K562 (cell line): ENCODE data around the gene CCDC32. TPM values are rescaled to one million over a fixed set of nuclear protein-coding genes. Genes with fewer than 3 reads are reported as not detected.
"Not testable (repeated sequence)": the region's sequence is repeated elsewhere in the genome, so short reads cannot be mapped to it uniquely, and the experiment has no call there.

ENCODE experiments used
- ATAC-seq: fragments of 200-7000 bp; cut with Tn5 transposase; 3 replicates; pipeline ENCODE4 v1.9.1; 2020; ENCODE audit warnings: moderate library complexity
- BruUV-seq: library from RNA; stranded (reverse); fragments of 400-500 nt; replicated peaks from 2 replicates; lab custom pipeline; 2021; lab: Mats Ljungman, UMichigan
- CTCF ChIA-PET: fragments of 300-600 bp; formaldehyde crosslinking; extraction: SDS; loops from one replicate; lab custom pipeline; 2021; ENCODE audit warnings: low intra/inter-chr PET ratio; lab: Yijun Ruan, JAX
- POLR2A ChIA-PET: fragments of 300-600, 350-650 bp; sonication (Branson Sonifier 250); formaldehyde crosslinking; extraction: SDS; loops from one replicate; lab custom pipeline; 2021; ENCODE audit warnings: antibody characterized with exemption, inconsistent platforms; lab: Yijun Ruan, JAX
- DNase-seq, 4 experiments: peaks; one replicate each; pipeline versions ENCODE4 v3.0.0 to v3.0.0-alpha.2; 2011 to 2018; ENCODE audit warnings: low spot score in 3 of 4, mixed read lengths in 3 of 4; ENCODE audit errors: extremely low read depth in 1 of 4
- FAIRE-seq: peaks from 2 replicates; lab custom pipeline; 2011; peaks lifted over from hg19 to GRCh38; lab: Jason Lieb, UNC
- H2AFZ ChIP-seq: 2 replicates; pipeline ENCODE4 v1.6.0; 2011; ENCODE audit warnings: low read depth, low read length, control low read depth, inconsistent platforms
- H3K27ac ChIP-seq: fragments of 200-600 bp; 3 replicates; pipeline ENCODE4 v1.8.0; 2011; ENCODE audit warnings: low read depth, mild to moderate bottlenecking, control low read depth, inconsistent platforms, low read length, moderate library complexity, mixed read lengths; ENCODE audit errors: extremely low read depth
- H3K27me3 ChIP-seq, 2 experiments: fragments of 300-600 bp in 1 of 2; 2 replicates in 1 of 2; 3 replicates in 1 of 2; pipeline versions ENCODE4 v1.6.0 to v1.8.0; 2011; ENCODE audit warnings: inconsistent platforms in 2 of 2, low read length in 2 of 2, mild to moderate bottlenecking in 1 of 2, mixed read lengths in 1 of 2, moderate library complexity in 1 of 2; ENCODE audit not compliant: control insufficient read depth in 2 of 2, insufficient read depth in 2 of 2
- H3K36me3 ChIP-seq: fragments of 300-600 bp; 3 replicates; pipeline ENCODE4 v1.8.0; 2011; ENCODE audit warnings: mild to moderate bottlenecking, low read length, inconsistent platforms; ENCODE audit not compliant: control insufficient read depth, insufficient read depth
- H3K4me1 ChIP-seq, 2 experiments: fragments of 200-600 bp in 1 of 2; replicated peaks in 1 of 2; 2 replicates in 1 of 2; 3 replicates in 1 of 2; pipeline versions ENCODE4 v1.5.1 to v1.8.0; 2011; ENCODE audit warnings: inconsistent platforms in 2 of 2, low read length in 2 of 2, mild to moderate bottlenecking in 1 of 2, mixed read lengths in 1 of 2, moderate library complexity in 1 of 2; ENCODE audit not compliant: control insufficient read depth in 2 of 2, insufficient read depth in 2 of 2
- H3K4me2 ChIP-seq: 2 replicates; pipeline ENCODE4 v1.6.1; 2011; ENCODE audit warnings: low read length, control low read depth, inconsistent platforms, mixed read lengths; ENCODE audit not compliant: insufficient read depth
- H3K4me3 ChIP-seq: fragments of 200-600 bp; sonication (generic), shearing (Covaris generic); 2 replicates; pipeline ENCODE4 v1.5.1; 2016; ENCODE audit warnings: control low read depth, inconsistent platforms
- H3K79me2 ChIP-seq: fragments of 200-600 bp; 3 replicates; pipeline ENCODE4 v1.8.0; 2011; ENCODE audit warnings: low read length, inconsistent platforms; ENCODE audit not compliant: control insufficient read depth, insufficient read depth
- H3K9ac ChIP-seq, 2 experiments: 2 replicates each; pipeline versions ENCODE4 v1.6.0 to v1.6.1; 2011; ENCODE audit warnings: low read depth in 2 of 2, low read length in 2 of 2, control low read depth in 1 of 2, inconsistent platforms in 1 of 2, mild to moderate bottlenecking in 1 of 2, mixed read lengths in 1 of 2; ENCODE audit not compliant: insufficient read depth in 1 of 2
- H3K9me1 ChIP-seq: one replicate; pipeline ENCODE4 v1.6.0; 2011; ENCODE audit warnings: inconsistent platforms, mild to moderate bottlenecking, low read length, moderate library complexity; ENCODE audit not compliant: control insufficient read depth, insufficient read depth
- H3K9me3 ChIP-seq: replicated peaks from 2 replicates; pipeline ENCODE4 v1.5.1; 2011; ENCODE audit warnings: low read depth, low read length, inconsistent platforms; ENCODE audit not compliant: control insufficient read depth, insufficient read depth
- H4K20me1 ChIP-seq: replicated peaks from 2 replicates; pipeline ENCODE4 v1.6.1; 2011; ENCODE audit warnings: low read length, inconsistent platforms, mixed read lengths; ENCODE audit not compliant: control insufficient read depth, insufficient read depth
- HNRNPH1 ChIP-seq: fragments of 200-400 bp; formaldehyde crosslinking; optimal IDR thresholded peaks from 2 replicates; pipeline ENCODE3; 2017; ENCODE audit warnings: low read depth, mild to moderate bottlenecking, low read length, moderate library complexity
- LARP7 ChIP-seq: fragments of 450-650 bp; IDR thresholded peaks from 2 replicates; pipeline ENCODE4 v1.6.1; 2016
- MCM3 ChIP-seq: fragments of 450-650 bp; IDR thresholded peaks from 2 replicates; pipeline ENCODE4 v1.6.1; 2016
- MXI1 ChIP-seq: IDR thresholded peaks from 2 replicates; pipeline ENCODE4 v1.6.1; 2011; ENCODE audit warnings: low read depth, mild to moderate bottlenecking, improper control_type of control experiment, low read length
- SP2 ChIP-seq: IDR thresholded peaks from 2 replicates; pipeline ENCODE4 v1.6.1; 2011; ENCODE audit warnings: mild to moderate bottlenecking, low read depth, low read length, moderate library complexity; ENCODE audit not compliant: poor library complexity, severe bottlenecking; ENCODE audit errors: extremely low read depth
- ZFP36 ChIP-seq: fragments of 150-350 bp; IDR thresholded peaks from 2 replicates; pipeline ENCODE4 v1.6.1; 2018; ENCODE audit warnings: low read length, low read depth; ENCODE audit not compliant: partially characterized antibody
- ZNF57 ChIP-seq: fragments of 450-650 bp; formaldehyde crosslinking; IDR thresholded peaks from 2 replicates; pipeline ENCODE4 v1.4.0; 2020; ENCODE audit warnings: mild to moderate bottlenecking, moderate library complexity
- WGBS: fragments of 100-300 bp; shearing (Covaris generic); methylation state at CpG from one replicate; pipeline ENCODE4 v1.1.6; 2016; ENCODE audit warnings: low coverage, mixed read lengths; ENCODE audit not compliant: insufficient coverage; ENCODE audit errors: missing lambda C conversion rate; 5-methylcytosine and 5-hydroxymethylcytosine counted together
- in situ Hi-C: fragments of 300-500 bp; cut with MboI; formaldehyde crosslinking; loops from 4 replicates; pipeline ENCODE4 v1.15.0; 2018; ENCODE audit warnings: inconsistent platforms, mixed read lengths
- intact Hi-C: fragments of 100-400 bp; cut with micrococcal nuclease; formaldehyde crosslinking; loops from 2 replicates; pipeline ENCODE4 v1.14.2; 2022
- polyA plus RNA-seq, 8 experiments: library from polyadenylated mRNA; depleted of rRNA in 4 of 8; stranded (reverse) in 5 of 8; unstranded in 3 of 8; fragments of >200 nt; fragmentation: Nextera tagmentation in 2 of 8; fragmentation: Illumina TruSeq in 1 of 8; extraction: Ambion mirVana in 2 of 8; extraction: Trizol in 1 of 8; gene quantifications; 2 replicates each; pipeline versions ENCODE4 v1.2.1 to v1.2.3, GENCODE V29; 2011 to 2014; ENCODE audit warnings: inconsistent platforms in 1 of 8, missing spikeins in 1 of 8
- total RNA-seq, 7 experiments: library from RNA; depleted of rRNA in 6 of 7; stranded (reverse); fragments of >200 nt in 6 of 7; fragmentation: Illumina TruSeq in 2 of 7; extraction: Trizol in 2 of 7; gene quantifications; 2 replicates each; pipeline versions ENCODE4 v1.2.1 to v1.2.3, GENCODE V29; 2011 to 2021; ENCODE audit warnings: low replicate concordance in 1 of 7
- TF ChIP-seq, protein P1 (sequence below): sonication (generic); formaldehyde crosslinking; IDR thresholded peaks from 2 replicates; pipeline ENCODE4 v1.9.0; 2022; ENCODE audit warnings: mild to moderate bottlenecking, missing genetic modification reagents

Gene CCDC32
- total and polyA plus RNA-seq, 9 of the 15 experiments (the other 6 are each of a cell fraction or from before 2014, with no cell fraction given): 22.2 to 94.8 (median 37.1) TPM

- CTCF ChIA-PET: no interaction called here
Measured at GRCh38 chr15:40578892-40579291, 14.1 kb upstream of the CCDC32 start.

DNA sequence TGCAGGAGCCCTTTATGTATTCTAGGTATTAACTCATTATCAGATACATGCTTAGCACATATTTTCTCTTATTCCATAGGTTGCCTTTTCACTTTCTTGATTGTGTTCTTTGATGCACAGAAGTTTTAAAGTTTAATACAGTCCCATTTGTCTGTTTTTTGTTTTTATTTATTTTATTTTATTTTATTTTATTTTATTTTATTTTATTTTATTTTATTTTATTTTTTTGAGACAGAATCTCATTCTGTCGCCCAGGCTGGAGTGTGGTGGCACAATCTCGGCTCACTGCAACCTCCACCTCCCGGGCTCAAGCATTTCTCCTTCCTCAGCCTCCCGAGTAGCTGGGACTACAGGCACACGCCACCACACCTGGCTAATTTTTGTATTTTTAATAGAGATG, 12.1 kb upstream of the CCDC32 start:
- H3K27ac ChIP-seq, intact Hi-C loops, H3K79me2 ChIP-seq, DNase-seq, H3K9me1 ChIP-seq, BruUV-seq, in situ Hi-C loops, H3K4me2 ChIP-seq, H3K4me1 ChIP-seq, H3K27me3 ChIP-seq, H3K9me3 ChIP-seq, H3K4me3 ChIP-seq, CTCF ChIA-PET, ATAC-seq, H3K9ac ChIP-seq, H4K20me1 ChIP-seq, H2AFZ ChIP-seq, FAIRE-seq: not testable (repeated sequence)
- POLR2A ChIA-PET: interaction anchor here (2.1 kb wide), 1 partner anchor 8 kb away, joined by 7 read pairs; the partner anchor contains the start of gene RPUSD2
- 91% methylated on average over 3 of the region's 5 CpGs for WGBS
- peaks cover 34% of the 10 kb centered on the region for H3K36me3 ChIP-seq

More at GRCh38 chr15:40578892-40579291, 14.1 kb upstream of the CCDC32 start:
- in situ Hi-C loops (no loop called here), intact Hi-C loops (no loop called here)
- WGBS: 34% methylated on average over 4 of the region's 4 CpGs
- H3K27me3 ChIP-seq: no peaks in the 10 kb centered on the region
- peaks cover 19% of the 10 kb centered on the region; the same call in 2 of the 3 replicates for H3K36me3 ChIP-seq
- no peak overlapping the region for H3K4me3 ChIP-seq
- H3K79me2 ChIP-seq: no peaks in the 10 kb centered on the region
- peaks cover 3% of the 10 kb centered on the region for H3K9me3 ChIP-seq
- POLR2A ChIA-PET: interaction anchor here (1.9 kb wide), 1 partner anchor 10 kb away, joined by 10 read pairs; the partner anchor contains the start of gene RPUSD2
- TF ChIP-seq SP2 (no peak), LARP7 (no peak), ZNF57 (CRISPR knock-in tag) (no peak), MXI1 (no peak), MCM3 (no peak), ZFP36 (no peak), HNRNPH1 (no peak)
- TF ChIP-seq, protein P1, sequence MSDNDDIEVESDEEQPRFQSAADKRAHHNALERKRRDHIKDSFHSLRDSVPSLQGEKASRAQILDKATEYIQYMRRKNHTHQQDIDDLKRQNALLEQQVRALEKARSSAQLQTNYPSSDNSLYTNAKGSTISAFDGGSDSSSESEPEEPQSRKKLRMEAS: no peak
- no peaks in the 10 kb centered on the region for H3K9me1 ChIP-seq
- H2AFZ ChIP-seq: no peak overlapping the region
- H4K20me1 ChIP-seq: no peaks in the 10 kb centered on the region
- DNase-seq: no peak
- BruUV-seq: no TSS peak
- H3K27ac ChIP-seq: no peak overlapping the region
- H3K4me2 ChIP-seq: no peak overlapping the region
- no peak for ATAC-seq
- no peak overlapping the region for H3K9ac ChIP-seq
- H3K4me1 ChIP-seq: no peaks in the 10 kb centered on the region; a peak in 1 of 5 replicates
- no peak for FAIRE-seq
